HEK293T (cell line): Measurements from ENCODE around the gene DDX41.

Experiments
- CTBP1 ChIP-seq: fragments of 450-650 bp; IDR thresholded peaks from 2 replicates; pipeline ENCODE4 v1.6.1; 2016; ENCODE audit warnings: borderline replicate concordance
- FOXM1 ChIP-seq: fragments of 450-650 bp; IDR thresholded peaks from 2 replicates; pipeline ENCODE4 v1.6.1; 2017; ENCODE audit warnings: mild to moderate bottlenecking, borderline replicate concordance
- LEF1 ChIP-seq: fragments of 450-650 bp; IDR thresholded peaks from 2 replicates; pipeline ENCODE4 v1.6.1; 2017; ENCODE audit warnings: mild to moderate bottlenecking, borderline replicate concordance
- NFRKB ChIP-seq: fragments of 450-650 bp; IDR thresholded peaks from 2 replicates; pipeline ENCODE4 v1.6.1; 2016; ENCODE audit warnings: mild to moderate bottlenecking, moderate library complexity
- SP1 ChIP-seq: fragments of 450-650 bp; IDR thresholded peaks from 2 replicates; pipeline ENCODE4 v1.6.1; 2017

DNA sequence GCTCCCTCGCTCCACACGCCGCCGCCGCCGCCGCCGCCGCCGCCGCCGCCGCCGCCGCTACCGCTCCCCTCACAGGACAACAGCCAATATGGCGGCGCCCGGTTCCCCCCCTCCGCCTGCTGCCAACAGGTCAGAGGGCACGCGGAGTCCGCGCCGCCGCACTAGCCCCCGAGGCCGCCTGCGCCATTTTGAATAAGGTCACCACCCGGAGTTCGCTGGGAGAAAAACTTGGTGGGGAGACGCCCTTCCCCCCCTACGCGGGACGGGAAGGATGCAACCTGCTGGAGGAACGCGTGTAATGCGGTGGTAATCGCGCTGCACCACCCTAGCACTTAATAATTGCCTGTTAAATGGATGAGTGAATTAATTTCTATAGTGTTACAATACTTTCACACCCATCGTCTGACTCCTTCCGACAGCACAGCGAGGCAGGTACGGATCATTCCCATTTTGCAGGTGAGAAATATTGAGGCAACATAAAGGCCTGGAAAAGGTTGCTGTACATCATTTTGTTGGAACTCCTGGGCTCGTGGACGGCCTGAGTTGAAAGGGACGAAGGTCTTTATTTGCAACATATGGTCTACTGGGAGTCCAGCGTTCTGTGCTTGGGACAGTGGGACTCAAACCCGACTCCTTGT is 37.8 kb upstream of the DDX41 start, which contains the start of gene FAM193B:
- 0 out of 2 replicates have a peak, but pooled peaks have one; percentile 9 for TF ChIP-seq FOXM1
- no peak for TF ChIP-seq NFRKB
- TF ChIP-seq LEF1 = no peak
- TF ChIP-seq SP1 = no peak
- no peak for TF ChIP-seq CTBP1
